ENCODE data around the gene ERBB4.

The ERBB4 gene

DNA sequence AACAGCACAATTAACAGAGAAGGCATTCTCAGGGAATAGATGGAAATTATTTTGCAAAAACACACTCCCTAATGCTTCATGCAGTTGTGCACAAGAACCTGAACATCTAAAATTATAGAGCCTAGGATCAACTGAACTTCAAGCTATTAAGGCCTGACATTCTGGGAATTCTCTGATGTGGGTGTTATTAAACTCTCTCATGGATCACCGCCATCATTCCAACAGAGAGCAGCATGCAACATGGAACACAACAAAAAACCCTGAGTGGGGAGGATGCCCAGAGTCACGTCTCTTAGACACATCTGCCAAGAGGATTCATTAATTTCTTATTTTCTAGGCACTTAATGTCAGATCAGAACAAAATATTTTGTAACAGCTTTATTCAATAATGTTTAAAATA is 543.8 kb downstream of the ERBB4 start:
- TF ChIP-seq GATA3 (IDR thresholded peaks at IDR 0.05; ENCODE audit: low read depth, low read length) (no peak), GATA2 (IDR thresholded peaks at IDR 0.05; ENCODE audit: low read depth, low read length) (no peak)

GRCh38 chr2:211990335-211990734 is 548.3 kb downstream of the ERBB4 start:
- TF ChIP-seq GATA3 (IDR thresholded peaks at IDR 0.05; ENCODE audit: low read depth, low read length) (no peak), GATA2 (IDR thresholded peaks at IDR 0.05; ENCODE audit: low read depth, low read length) (no peak)

DNA sequence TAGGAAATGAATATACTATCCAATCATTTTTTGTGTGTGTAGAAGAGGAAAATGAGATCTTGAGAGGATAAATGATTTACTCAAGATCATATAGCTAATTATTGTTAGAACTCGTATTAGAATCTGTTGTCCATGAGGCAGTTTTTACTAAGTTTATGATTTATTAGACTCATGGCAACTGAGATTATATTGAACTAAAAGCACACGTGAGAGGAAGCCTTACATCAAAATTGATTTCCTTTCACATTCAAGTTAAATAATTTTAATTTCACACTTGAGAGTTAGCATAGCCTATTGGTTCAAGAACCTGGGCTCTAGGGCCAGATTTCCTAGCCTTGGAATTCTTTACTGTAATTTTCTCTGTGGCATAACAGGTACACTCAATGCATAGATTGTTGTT is 552.3 kb downstream of the ERBB4 start:
- no peak for TF ChIP-seq GATA2 (IDR thresholded peaks at IDR 0.05; ENCODE audit: low read depth, low read length)
- no peak for TF ChIP-seq GATA3 (IDR thresholded peaks at IDR 0.05; ENCODE audit: low read depth, low read length)

- TF ChIP-seq GATA2 (IDR thresholded peaks at IDR 0.05; ENCODE audit: low read depth, low read length) (no peak), GATA3 (IDR thresholded peaks at IDR 0.05; ENCODE audit: low read depth, low read length) (no peak)
Observed at GRCh38 chr2:211985393-211985792, 553.2 kb downstream of the ERBB4 start.

DNA sequence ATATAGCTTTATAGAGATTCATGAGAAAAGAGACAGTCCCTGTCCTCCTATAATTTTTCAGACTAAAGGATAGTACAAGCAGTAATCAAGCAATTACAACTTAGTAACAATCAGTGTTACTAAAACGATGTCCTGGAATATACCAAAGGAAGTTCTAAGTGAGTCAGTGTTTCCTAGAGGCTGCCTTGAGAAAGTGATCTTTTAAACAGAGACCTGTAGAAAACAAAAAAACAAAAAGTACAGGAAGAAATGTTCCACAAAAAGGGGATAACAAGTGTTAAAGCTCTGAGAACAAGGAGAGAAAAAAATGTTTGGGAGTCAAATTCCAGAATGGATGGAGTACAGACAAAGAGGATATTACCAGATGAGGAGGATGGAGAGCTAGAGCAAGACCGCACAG is 556.4 kb downstream of the ERBB4 start:
- TF ChIP-seq GATA2 (IDR thresholded peaks at IDR 0.05; ENCODE audit: low read depth, low read length) = no peak
- no peak for TF ChIP-seq GATA3 (IDR thresholded peaks at IDR 0.05; ENCODE audit: low read depth, low read length)

GRCh38 chr2:211981451-211981850 is 557.2 kb downstream of the ERBB4 start:
- no peak for TF ChIP-seq GATA2 (IDR thresholded peaks at IDR 0.05; ENCODE audit: low read depth, low read length)
- TF ChIP-seq GATA3 (IDR thresholded peaks at IDR 0.05; ENCODE audit: low read depth, low read length) = no peak

DNA sequence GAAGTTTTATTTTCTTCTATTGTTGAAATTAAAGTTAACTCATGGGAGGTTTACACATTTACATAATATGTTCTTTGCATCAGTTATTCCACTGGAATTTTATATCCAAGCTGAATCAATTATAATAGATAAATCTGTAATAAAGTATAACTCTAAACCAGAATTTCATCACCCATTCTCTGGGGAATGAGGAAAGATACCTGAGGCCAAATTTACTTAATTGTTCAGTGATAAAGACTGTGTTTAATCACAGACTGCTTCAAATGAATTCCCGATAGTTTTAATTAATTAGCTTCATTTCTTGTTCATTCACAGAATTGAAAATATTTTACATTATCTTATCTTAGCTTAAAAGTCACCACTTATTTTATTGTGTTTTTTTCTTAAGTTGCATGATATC is 562.5 kb downstream of the ERBB4 start:
- TF ChIP-seq GATA2 (IDR thresholded peaks at IDR 0.05; ENCODE audit: low read depth, low read length) (no peak), GATA3 (IDR thresholded peaks at IDR 0.05; ENCODE audit: low read depth, low read length) (no peak)

- TF ChIP-seq GATA3 (IDR thresholded peaks at IDR 0.05; ENCODE audit: low read depth, low read length) (no peak), GATA2 (IDR thresholded peaks at IDR 0.05; ENCODE audit: low read depth, low read length) (no peak)
Observed at GRCh38 chr2:211967234-211967633, 571.4 kb downstream of the ERBB4 start.

DNA sequence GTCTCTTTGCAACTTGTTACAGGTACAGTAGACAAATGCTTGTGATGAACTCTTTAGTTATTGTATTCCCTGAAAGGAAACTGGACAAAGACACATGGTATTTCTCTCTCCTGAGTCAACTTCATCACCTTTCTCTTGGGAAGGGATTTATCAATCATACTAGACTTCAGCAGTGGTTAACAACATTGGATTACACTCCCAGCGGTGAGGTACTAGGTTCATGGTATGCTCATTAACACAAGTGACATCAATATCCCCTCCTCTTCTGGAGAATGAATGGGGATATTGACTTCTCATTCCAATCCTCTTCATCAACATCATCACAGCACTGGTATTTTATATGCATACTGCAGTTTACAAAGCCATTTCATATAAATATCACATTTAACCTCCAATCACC is 574.6 kb downstream of the ERBB4 start:
- TF ChIP-seq GATA2 (IDR thresholded peaks at IDR 0.05; ENCODE audit: low read depth, low read length) = no peak
- no peak for TF ChIP-seq GATA3 (IDR thresholded peaks at IDR 0.05; ENCODE audit: low read depth, low read length)

- TF ChIP-seq GATA3 (IDR thresholded peaks at IDR 0.05; ENCODE audit: low read depth, low read length) = no peak
Observed at GRCh38 chr2:211957799-211958198, 580.8 kb downstream of the ERBB4 start.

DNA sequence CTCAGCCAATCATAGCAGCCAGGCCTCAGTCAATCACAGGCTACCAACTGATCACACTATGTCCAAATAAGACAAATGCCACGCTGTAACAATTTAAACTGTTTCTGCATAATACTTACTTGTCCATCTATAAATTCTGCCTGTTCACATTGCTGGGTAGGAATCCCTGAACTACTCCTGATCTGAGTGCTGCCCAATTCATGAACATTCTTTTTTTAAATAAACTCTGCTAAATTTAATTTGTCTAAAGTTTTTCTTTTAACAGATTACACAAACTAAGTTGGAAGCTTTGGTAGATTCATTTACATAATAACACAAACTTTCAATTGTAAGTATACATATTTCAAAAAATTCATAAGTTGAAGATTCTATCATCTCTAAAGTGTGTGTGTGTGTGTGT is 583.0 kb downstream of the ERBB4 start:
- no peak for TF ChIP-seq GATA2 (IDR thresholded peaks at IDR 0.05; ENCODE audit: low read depth, low read length)
- TF ChIP-seq GATA3 (IDR thresholded peaks at IDR 0.05; ENCODE audit: low read depth, low read length) = no peak

DNA sequence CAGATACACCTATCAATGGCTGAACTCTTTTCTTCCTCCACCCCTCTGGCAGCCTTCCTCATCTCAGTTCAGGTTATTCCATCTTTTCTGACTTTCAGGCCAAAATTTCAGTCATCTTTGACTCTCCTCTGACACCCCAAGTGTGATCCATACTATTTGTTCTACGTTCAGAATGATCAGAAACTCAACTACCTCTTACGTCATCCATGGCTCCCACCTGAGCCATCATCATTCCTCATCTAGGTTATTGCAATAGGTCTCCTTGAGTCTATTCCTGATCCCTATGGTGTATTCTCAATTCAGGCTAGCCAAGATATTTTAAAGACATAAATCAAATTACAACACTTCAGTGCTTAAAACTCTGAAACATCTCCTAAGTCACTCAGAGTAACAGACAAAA is 589.7 kb downstream of the ERBB4 start:
- no peak for TF ChIP-seq GATA3 (IDR thresholded peaks at IDR 0.05; ENCODE audit: low read depth, low read length)

- TF ChIP-seq GATA2 (IDR thresholded peaks at IDR 0.05; ENCODE audit: low read depth, low read length) (no peak), GATA3 (IDR thresholded peaks at IDR 0.05; ENCODE audit: low read depth, low read length) (no peak)
Observed at GRCh38 chr2:211946960-211947359, 591.6 kb downstream of the ERBB4 start.

GRCh38 chr2:211944572-211944971 is 594.0 kb downstream of the ERBB4 start:
- TF ChIP-seq GATA2 (IDR thresholded peaks at IDR 0.05; ENCODE audit: low read depth, low read length) (no peak), GATA3 (IDR thresholded peaks at IDR 0.05; ENCODE audit: low read depth, low read length) (no peak)

DNA sequence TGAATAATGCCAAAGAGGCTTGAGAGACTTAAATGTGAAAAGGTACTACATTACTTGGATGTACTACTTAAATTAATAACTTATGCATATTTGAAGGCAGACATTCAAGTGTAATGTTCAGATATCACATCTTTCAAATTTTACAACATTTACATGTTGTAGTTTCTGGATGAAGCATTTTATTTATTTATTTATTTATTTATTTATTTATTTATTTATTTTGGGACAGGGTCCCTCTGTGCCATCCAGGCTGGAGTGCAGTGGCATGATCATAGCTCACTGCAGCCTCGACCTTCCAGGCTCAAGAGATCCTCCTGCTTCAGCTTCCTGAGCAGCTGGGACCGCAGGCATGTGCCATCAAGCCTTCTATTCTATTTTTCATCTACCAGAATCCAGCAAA is 596.4 kb downstream of the ERBB4 start:
- TF ChIP-seq GATA2 (IDR thresholded peaks at IDR 0.05; ENCODE audit: low read depth, low read length) = no peak
- TF ChIP-seq GATA3 (IDR thresholded peaks at IDR 0.05; ENCODE audit: low read depth, low read length) = no peak

DNA sequence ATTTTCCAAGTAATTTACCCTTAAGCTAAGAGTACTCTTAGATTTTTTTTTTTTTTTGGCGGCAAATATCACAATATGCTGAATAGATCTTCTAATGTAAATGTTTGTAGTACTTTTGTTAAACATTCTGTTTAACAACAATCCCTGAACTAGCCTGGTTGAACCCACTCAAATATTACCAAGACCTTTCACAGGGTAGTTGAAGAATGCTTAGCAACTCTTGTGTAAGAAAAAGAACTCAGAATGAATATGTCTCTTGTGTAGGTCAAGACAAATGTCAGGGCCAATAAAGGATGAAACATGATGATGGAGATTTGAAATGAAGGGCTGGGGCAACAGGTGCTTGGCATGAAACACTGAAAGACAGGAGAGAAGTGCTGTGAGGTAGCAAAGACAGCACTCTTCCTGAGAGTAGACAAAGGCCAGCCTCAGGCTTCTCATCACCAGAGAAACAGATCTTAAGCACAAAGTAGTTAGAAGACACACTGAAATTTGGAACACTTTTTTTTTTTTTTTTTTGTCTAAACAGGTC is 597.3 kb downstream of the ERBB4 start:
- TF ChIP-seq GATA3 (IDR thresholded peaks at IDR 0.05; ENCODE audit: low read depth, low read length) (no peak), GATA2 (IDR thresholded peaks at IDR 0.05; ENCODE audit: low read depth, low read length) (no peak)

Measured in SH-SY5Y (cell line).